AG04450 (cell line): ENCODE measurements around the gene ESRRG. TPM values are rescaled to one million over a fixed set of nuclear protein-coding genes. Genes with fewer than 3 reads are reported as not detected.
"Not testable (repeated sequence)": the region's sequence is repeated elsewhere in the genome, so short reads cannot be mapped to it uniquely, and the experiment has no call there.

Experiments used
- CTCF ChIA-PET: fragments of 300-600, 350-600 bp; formaldehyde crosslinking; extraction: SDS; loops from one replicate; lab custom pipeline; 2022; ENCODE audit warnings: antibody characterized with exemption, inconsistent platforms; lab: Charles Lee
- POLR2A ChIA-PET: fragments of 350-600 bp; formaldehyde crosslinking; extraction: SDS; loops from one replicate; lab custom pipeline; 2021; ENCODE audit warnings: antibody characterized with exemption, inconsistent platforms; lab: Yijun Ruan, JAX
- DNase-seq: peaks from one replicate; pipeline ENCODE4 v3.0.0-alpha.2; 2011; ENCODE audit warnings: low read depth, low spot score
- H3K27ac ChIP-seq: one replicate; pipeline ENCODE4 v1.5.1; 2012; ENCODE audit warnings: low read depth, low read length, control low read depth
- H3K27me3 ChIP-seq: one replicate; pipeline ENCODE4 v1.6.0; 2012; ENCODE audit warnings: low read length; ENCODE audit not compliant: control insufficient read depth, insufficient read depth
- H3K4me3 ChIP-seq: 2 replicates; pipeline ENCODE4 v1.5.1; 2011; ENCODE audit warnings: mild to moderate bottlenecking, low read depth, low read length, control low read depth
- H3K9me3 ChIP-seq: 2 replicates; pipeline ENCODE4 v1.5.1; 2012; ENCODE audit warnings: low read length; ENCODE audit not compliant: control insufficient read depth, insufficient read depth
- polyA plus RNA-seq: library from polyadenylated mRNA; depleted of rRNA; stranded (reverse); fragments of >200 nt; gene quantifications from 2 replicates; pipeline ENCODE4 v1.2.3, GENCODE V29; 2011
- TF ChIP-seq, protein P1 (sequence below): IDR thresholded peaks from 2 replicates; pipeline ENCODE4 v1.5.1; 2011; ENCODE audit warnings: low read depth, low read length, control low read depth, inconsistent platforms

The ESRRG gene
- polyA plus RNA-seq, 1 experiment = 0.22 TPM

- ChIA-PET CTCF (interaction anchor here (0.9 kb wide), 1 partner anchor 11 kb away, joined by 3 read pairs; no protein-coding TSS in a partner anchor), POLR2A (no interaction called here)
Measured at GRCh38 chr1:216710598-216711333, 12.5 kb downstream of the ESRRG start.

DNA sequence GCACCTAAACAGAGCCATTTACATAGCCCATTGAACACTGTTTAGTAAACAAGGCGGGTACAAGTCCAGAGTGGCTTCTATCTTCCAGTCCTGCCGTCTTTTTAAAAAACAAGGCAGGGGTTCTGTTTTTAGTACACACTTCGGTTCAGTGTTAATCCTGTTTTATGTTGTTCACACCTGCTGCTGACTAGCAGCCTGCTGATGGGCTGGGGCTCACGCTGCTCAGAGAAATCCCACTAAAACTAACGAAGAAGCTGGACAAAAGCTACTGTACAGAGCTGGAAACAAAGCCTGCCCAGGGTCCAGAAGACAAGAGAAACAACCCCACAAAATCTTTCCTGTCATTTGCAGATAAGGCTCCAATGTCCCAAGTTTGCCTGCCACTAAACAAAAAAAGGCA is 13.2 kb downstream of the ESRRG start:
- CTCF ChIA-PET = interaction anchor here (0.9 kb wide), 1 partner anchor 11 kb away, joined by 3 read pairs; no protein-coding TSS in a partner anchor

More at GRCh38 chr1:216710598-216711333, 12.5 kb downstream of the ESRRG start:
- TF ChIP-seq, protein P1, sequence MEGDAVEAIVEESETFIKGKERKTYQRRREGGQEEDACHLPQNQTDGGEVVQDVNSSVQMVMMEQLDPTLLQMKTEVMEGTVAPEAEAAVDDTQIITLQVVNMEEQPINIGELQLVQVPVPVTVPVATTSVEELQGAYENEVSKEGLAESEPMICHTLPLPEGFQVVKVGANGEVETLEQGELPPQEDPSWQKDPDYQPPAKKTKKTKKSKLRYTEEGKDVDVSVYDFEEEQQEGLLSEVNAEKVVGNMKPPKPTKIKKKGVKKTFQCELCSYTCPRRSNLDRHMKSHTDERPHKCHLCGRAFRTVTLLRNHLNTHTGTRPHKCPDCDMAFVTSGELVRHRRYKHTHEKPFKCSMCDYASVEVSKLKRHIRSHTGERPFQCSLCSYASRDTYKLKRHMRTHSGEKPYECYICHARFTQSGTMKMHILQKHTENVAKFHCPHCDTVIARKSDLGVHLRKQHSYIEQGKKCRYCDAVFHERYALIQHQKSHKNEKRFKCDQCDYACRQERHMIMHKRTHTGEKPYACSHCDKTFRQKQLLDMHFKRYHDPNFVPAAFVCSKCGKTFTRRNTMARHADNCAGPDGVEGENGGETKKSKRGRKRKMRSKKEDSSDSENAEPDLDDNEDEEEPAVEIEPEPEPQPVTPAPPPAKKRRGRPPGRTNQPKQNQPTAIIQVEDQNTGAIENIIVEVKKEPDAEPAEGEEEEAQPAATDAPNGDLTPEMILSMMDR = no peak
- no peak overlapping the region for H3K4me3 ChIP-seq
- no peaks in the 10 kb centered on the region for H3K27me3 ChIP-seq
- H3K9me3 ChIP-seq = no peaks in the 10 kb centered on the region
- no peak for DNase-seq
- no peak overlapping the region for H3K27ac ChIP-seq

GRCh38 chr1:216705676-216706075 is 17.6 kb downstream of the ESRRG start:
- ChIA-PET CTCF (no interaction called here), POLR2A (no interaction called here)
- no peak for DNase-seq
- no peak overlapping the region for H3K4me3 ChIP-seq
- TF ChIP-seq, protein P1 = no peak
- no peak overlapping the region for H3K27ac ChIP-seq
- H3K27me3 ChIP-seq = no peaks in the 10 kb centered on the region
- H3K9me3 ChIP-seq = no peaks in the 10 kb centered on the region

More for the DNA sequence above, 13.2 kb downstream of the ESRRG start:
- Histone ChIP-seq H3K27ac (no peak overlapping the region), H3K27me3 (no peaks in the 10 kb centered on the region), H3K9me3 (no peaks in the 10 kb centered on the region), H3K4me3 (no peak overlapping the region)
- POLR2A ChIA-PET = no interaction called here
- TF ChIP-seq, protein P1 = no peak
- no peak for DNase-seq

DNA sequence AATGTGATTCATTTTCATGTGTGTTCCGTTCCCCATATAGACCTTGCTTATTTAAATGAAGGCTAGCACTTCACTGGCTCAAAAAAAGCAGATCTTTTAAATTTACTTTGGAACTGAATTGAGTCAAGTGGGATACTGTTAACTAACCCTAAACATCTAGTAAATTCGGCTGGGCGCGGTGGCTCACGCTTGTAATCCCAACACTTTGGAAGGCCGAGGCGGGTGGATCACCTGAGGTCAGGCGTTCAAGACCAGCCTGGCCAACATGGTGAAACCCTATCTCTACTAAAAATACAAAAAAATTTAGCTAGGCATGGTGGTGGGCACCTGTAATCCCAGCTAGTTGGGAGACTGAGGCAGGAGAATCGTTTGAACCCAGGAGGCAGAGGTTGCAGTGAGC is 19.2 kb downstream of the ESRRG start:
- H3K9me3 ChIP-seq, H3K4me3 ChIP-seq, CTCF ChIA-PET, H3K27me3 ChIP-seq, H3K27ac ChIP-seq, DNase-seq, POLR2A ChIA-PET: not testable (repeated sequence)

DNA sequence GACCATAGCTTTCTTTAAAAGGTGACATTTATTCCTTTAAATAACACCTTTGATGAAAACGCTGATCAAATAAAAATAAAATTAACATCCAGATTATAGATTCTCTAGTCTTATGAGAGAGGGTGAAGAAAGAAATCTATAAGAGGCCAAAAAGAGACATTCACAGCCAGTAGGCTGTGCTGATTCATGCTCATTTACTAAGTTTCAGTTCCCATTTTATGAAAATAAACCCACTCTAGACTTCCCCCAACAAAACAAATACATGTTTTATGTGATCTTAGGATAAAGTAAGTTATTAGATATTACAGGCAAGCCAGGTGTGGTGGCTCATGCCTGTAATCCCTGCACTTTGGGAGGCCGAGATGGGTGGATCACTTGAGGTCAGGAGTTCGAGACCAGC is 21.1 kb downstream of the ESRRG start:
- Histone ChIP-seq H3K4me3 (no peak overlapping the region), H3K9me3 (no peaks in the 10 kb centered on the region), H3K27me3 (no peaks in the 10 kb centered on the region), H3K27ac (no peak overlapping the region)
- DNase-seq = no peak
- TF ChIP-seq, protein P1 = no peak
- POLR2A ChIA-PET = no interaction called here
- CTCF ChIA-PET = interaction anchor here (0.7 kb wide), 1 partner anchor 494 kb away, joined by 4 read pairs; no protein-coding TSS in a partner anchor
